ENCODE results near the gene RFX3.

RFX3 gene

GRCh38 chr9:3497401-3497800 lies 28.4 kb downstream of the RFX3 start:
- no peak overlapping the region for H3K9ac ChIP-seq (ENCODE audit: low read length)
- no peak overlapping the region for H3K27ac ChIP-seq (ENCODE audit: low read depth, low read length)
- no peaks in the 10 kb centered on the region for H3K27me3 ChIP-seq (ENCODE audit: control insufficient read depth in 1 of 2, insufficient read depth in 2 of 2, low read length in 2 of 2)
- no peaks in the 10 kb centered on the region for H3K9me3 ChIP-seq (ENCODE audit: low read length)
- H3K4me1 ChIP-seq (ENCODE audit: insufficient read depth, low read length), result peaks cover 10% of the 10 kb centered on the region
- H3K4me3 ChIP-seq (ENCODE audit: low read depth in 1 of 2, low read length in 2 of 2), result no peak overlapping the region
- no peaks in the 10 kb centered on the region for H3K36me3 ChIP-seq (ENCODE audit: insufficient read depth, low read length)

- H3K27ac ChIP-seq (ENCODE audit: low read depth, low read length), result no peak overlapping the region
- H3K9me3 ChIP-seq (ENCODE audit: low read length), result no peaks in the 10 kb centered on the region
- no peak overlapping the region for H3K4me3 ChIP-seq (ENCODE audit: low read depth in 1 of 2, low read length in 2 of 2)
- no peaks in the 10 kb centered on the region for H3K27me3 ChIP-seq (ENCODE audit: control insufficient read depth in 1 of 2, insufficient read depth in 2 of 2, low read length in 2 of 2)
- H3K4me1 ChIP-seq (ENCODE audit: insufficient read depth, low read length), result peaks cover 10% of the 10 kb centered on the region
- H3K9ac ChIP-seq (ENCODE audit: low read length), result no peak overlapping the region
- H3K36me3 ChIP-seq (ENCODE audit: insufficient read depth, low read length), result no peaks in the 10 kb centered on the region
Observed at GRCh38 chr9:3495855-3496254, 29.9 kb downstream of the RFX3 start.

DNA sequence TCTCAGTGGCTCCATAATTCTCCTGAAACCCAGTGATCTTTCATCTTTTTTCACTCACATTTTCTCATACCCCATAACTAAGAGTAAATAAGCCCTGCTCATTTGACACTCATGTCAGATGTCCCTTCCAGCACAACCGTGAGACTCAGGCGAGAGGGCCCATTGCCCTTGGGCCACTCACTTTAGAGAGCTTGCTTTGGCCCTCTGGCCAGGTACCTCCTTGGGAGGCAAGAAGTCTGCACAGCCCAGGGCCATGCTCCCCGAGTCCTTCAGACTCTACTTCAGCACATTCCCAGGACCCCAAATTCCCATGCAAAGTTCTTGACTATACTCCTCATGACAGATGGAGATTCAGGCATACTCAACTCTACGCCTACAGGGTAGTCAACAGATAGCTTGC lies 33.6 kb downstream of the RFX3 start:
- no peak overlapping the region for H3K27ac ChIP-seq (ENCODE audit: low read depth, low read length)
- no peaks in the 10 kb centered on the region for H3K27me3 ChIP-seq (ENCODE audit: control insufficient read depth in 1 of 2, insufficient read depth in 2 of 2, low read length in 2 of 2)

DNA sequence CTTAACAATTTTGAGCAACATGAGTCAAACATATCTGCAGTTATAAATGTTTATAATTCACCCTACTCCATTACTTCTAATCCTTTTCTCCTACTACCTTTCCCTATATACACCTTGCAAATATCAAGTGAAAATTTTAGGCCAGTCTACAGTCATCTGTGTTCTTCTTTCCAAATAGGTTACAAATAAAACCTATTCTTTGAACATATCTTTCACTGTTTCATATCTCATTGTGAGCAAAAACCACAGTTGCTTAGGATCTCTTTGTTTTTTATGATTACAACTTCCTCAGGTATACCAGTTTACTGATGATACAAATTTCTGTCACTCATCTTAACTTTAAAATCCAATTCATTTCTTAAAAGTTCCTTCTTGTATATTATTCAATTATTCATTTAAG lies 34.4 kb downstream of the RFX3 start:
- H3K4me1 ChIP-seq (ENCODE audit: insufficient read depth, low read length), result peaks cover 9% of the 10 kb centered on the region
- H3K9ac ChIP-seq (ENCODE audit: low read length), result no peak overlapping the region
- H3K27ac ChIP-seq (ENCODE audit: low read depth, low read length), result no peak overlapping the region
- H3K4me3 ChIP-seq (ENCODE audit: low read depth in 1 of 2, low read length in 2 of 2), result no peak overlapping the region
- no peaks in the 10 kb centered on the region for H3K27me3 ChIP-seq (ENCODE audit: control insufficient read depth in 1 of 2, insufficient read depth in 2 of 2, low read length in 2 of 2)
- no peaks in the 10 kb centered on the region for H3K36me3 ChIP-seq (ENCODE audit: insufficient read depth, low read length)
- H3K9me3 ChIP-seq (ENCODE audit: low read length), result no peaks in the 10 kb centered on the region

More for the DNA sequence above, 33.6 kb downstream of the RFX3 start:
- Histone ChIP-seq H3K9ac (ENCODE audit: low read length) (no peak overlapping the region), H3K36me3 (ENCODE audit: insufficient read depth, low read length) (no peaks in the 10 kb centered on the region), H3K4me3 (ENCODE audit: low read depth in 1 of 2, low read length in 2 of 2) (no peak overlapping the region), H3K9me3 (ENCODE audit: low read length) (no peaks in the 10 kb centered on the region), H3K4me1 (ENCODE audit: insufficient read depth, low read length) (peaks cover 10% of the 10 kb centered on the region)

GRCh38 chr9:3490957-3491356 lies 34.8 kb downstream of the RFX3 start:
- Histone ChIP-seq H3K27ac (ENCODE audit: low read depth, low read length) (no peak overlapping the region), H3K9ac (ENCODE audit: low read length) (no peak overlapping the region), H3K27me3 (ENCODE audit: control insufficient read depth in 1 of 2, insufficient read depth in 2 of 2, low read length in 2 of 2) (no peaks in the 10 kb centered on the region), H3K4me1 (ENCODE audit: insufficient read depth, low read length) (peaks cover 4% of the 10 kb centered on the region), H3K4me3 (ENCODE audit: low read depth in 1 of 2, low read length in 2 of 2) (no peak overlapping the region), H3K9me3 (ENCODE audit: low read length) (no peaks in the 10 kb centered on the region), H3K36me3 (ENCODE audit: insufficient read depth, low read length) (no peaks in the 10 kb centered on the region)

- no peaks in the 10 kb centered on the region for H3K36me3 ChIP-seq (ENCODE audit: insufficient read depth, low read length)
- H3K4me1 ChIP-seq (ENCODE audit: insufficient read depth, low read length), result peaks cover 5% of the 10 kb centered on the region
- H3K9ac ChIP-seq (ENCODE audit: low read length), result no peak overlapping the region
- no peak overlapping the region for H3K27ac ChIP-seq (ENCODE audit: low read depth, low read length)
- no peaks in the 10 kb centered on the region for H3K9me3 ChIP-seq (ENCODE audit: low read length)
- no peak overlapping the region for H3K4me3 ChIP-seq (ENCODE audit: low read depth in 1 of 2, low read length in 2 of 2)
- H3K27me3 ChIP-seq (ENCODE audit: control insufficient read depth in 1 of 2, insufficient read depth in 2 of 2, low read length in 2 of 2), result no peaks in the 10 kb centered on the region
Observed at GRCh38 chr9:3482578-3482977, 43.2 kb downstream of the RFX3 start.

GRCh38 chr9:3480353-3480655 lies 45.5 kb downstream of the RFX3 start:
- no peak overlapping the region for H3K27ac ChIP-seq (ENCODE audit: low read depth, low read length)
- H3K36me3 ChIP-seq (ENCODE audit: insufficient read depth, low read length), result no peaks in the 10 kb centered on the region
- no peak overlapping the region for H3K4me3 ChIP-seq (ENCODE audit: low read depth in 1 of 2, low read length in 2 of 2)
- H3K27me3 ChIP-seq (ENCODE audit: control insufficient read depth in 1 of 2, insufficient read depth in 2 of 2, low read length in 2 of 2), result no peaks in the 10 kb centered on the region
- no peaks in the 10 kb centered on the region for H3K9me3 ChIP-seq (ENCODE audit: low read length)
- peaks cover 5% of the 10 kb centered on the region for H3K4me1 ChIP-seq (ENCODE audit: insufficient read depth, low read length)
- no peak overlapping the region for H3K9ac ChIP-seq (ENCODE audit: low read length)

- H3K4me1 ChIP-seq (ENCODE audit: insufficient read depth, low read length), result peaks cover 5% of the 10 kb centered on the region
- no peaks in the 10 kb centered on the region for H3K36me3 ChIP-seq (ENCODE audit: insufficient read depth, low read length)
- H3K9ac ChIP-seq (ENCODE audit: low read length), result no peak overlapping the region
- no peak overlapping the region for H3K4me3 ChIP-seq (ENCODE audit: low read depth in 1 of 2, low read length in 2 of 2)
- no peaks in the 10 kb centered on the region for H3K27me3 ChIP-seq (ENCODE audit: control insufficient read depth in 1 of 2, insufficient read depth in 2 of 2, low read length in 2 of 2)
- no peak overlapping the region for H3K27ac ChIP-seq (ENCODE audit: low read depth, low read length)
- H3K9me3 ChIP-seq (ENCODE audit: low read length), result no peaks in the 10 kb centered on the region
Observed at GRCh38 chr9:3479514-3480352, 46.1 kb downstream of the RFX3 start.

DNA sequence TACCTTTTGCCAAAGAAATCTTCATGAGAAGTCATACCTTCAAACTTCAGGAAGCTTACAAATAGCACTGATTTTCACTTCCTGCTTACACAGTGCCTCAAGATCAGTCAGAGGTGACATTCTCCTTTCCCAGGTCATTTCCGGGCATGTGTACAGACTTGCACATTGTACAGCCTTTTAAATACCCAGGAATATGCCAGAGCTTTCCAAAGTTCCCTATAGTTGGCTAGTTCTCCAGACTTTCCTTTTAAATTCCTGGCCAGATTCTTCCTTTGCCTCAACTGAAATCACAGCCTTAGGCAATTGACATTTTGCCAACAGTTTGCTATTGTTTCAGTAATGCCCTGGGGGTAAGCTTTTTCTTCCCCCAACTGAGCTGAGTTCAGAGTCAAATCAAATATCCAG lies 47.2 kb downstream of the RFX3 start:
- Histone ChIP-seq H3K9me3 (ENCODE audit: low read length) (no peaks in the 10 kb centered on the region), H3K27ac (ENCODE audit: low read depth, low read length) (no peak overlapping the region), H3K9ac (ENCODE audit: low read length) (no peak overlapping the region), H3K36me3 (ENCODE audit: insufficient read depth, low read length) (no peaks in the 10 kb centered on the region), H3K4me1 (ENCODE audit: insufficient read depth, low read length) (peaks cover 5% of the 10 kb centered on the region), H3K27me3 (ENCODE audit: control insufficient read depth in 1 of 2, insufficient read depth in 2 of 2, low read length in 2 of 2) (no peaks in the 10 kb centered on the region), H3K4me3 (ENCODE audit: low read depth in 1 of 2, low read length in 2 of 2) (no peak overlapping the region)

GRCh38 chr9:3477236-3477834 lies 48.5 kb downstream of the RFX3 start:
- H3K27ac ChIP-seq (ENCODE audit: low read depth, low read length), result no peak overlapping the region
- H3K4me3 ChIP-seq (ENCODE audit: low read depth in 1 of 2, low read length in 2 of 2), result no peak overlapping the region
- H3K9ac ChIP-seq (ENCODE audit: low read length), result no peak overlapping the region
- peaks cover 5% of the 10 kb centered on the region for H3K4me1 ChIP-seq (ENCODE audit: insufficient read depth, low read length)
- H3K27me3 ChIP-seq (ENCODE audit: control insufficient read depth in 1 of 2, insufficient read depth in 2 of 2, low read length in 2 of 2), result no peaks in the 10 kb centered on the region
- no peaks in the 10 kb centered on the region for H3K9me3 ChIP-seq (ENCODE audit: low read length)
- no peaks in the 10 kb centered on the region for H3K36me3 ChIP-seq (ENCODE audit: insufficient read depth, low read length)

GRCh38 chr9:3475300-3476020 lies 50.3 kb downstream of the RFX3 start:
- no peaks in the 10 kb centered on the region for H3K36me3 ChIP-seq (ENCODE audit: insufficient read depth, low read length)
- H3K27me3 ChIP-seq (ENCODE audit: control insufficient read depth in 1 of 2, insufficient read depth in 2 of 2, low read length in 2 of 2), result no peaks in the 10 kb centered on the region
- H3K4me1 ChIP-seq (ENCODE audit: insufficient read depth, low read length), result peaks cover 5% of the 10 kb centered on the region
- no peak overlapping the region for H3K27ac ChIP-seq (ENCODE audit: low read depth, low read length)
- H3K9me3 ChIP-seq (ENCODE audit: low read length), result no peaks in the 10 kb centered on the region
- H3K9ac ChIP-seq (ENCODE audit: low read length), result no peak overlapping the region
- no peak overlapping the region for H3K4me3 ChIP-seq (ENCODE audit: low read depth in 1 of 2, low read length in 2 of 2)
